ENCODE data around the gene STX10. TPM values are rescaled to one million over a fixed set of nuclear protein-coding genes. Genes with fewer than 3 reads are reported as not detected.

Gene STX10
- total and polyA plus RNA-seq, 9 of the 15 experiments (the other 6 are each of a cell fraction or from before 2014, with no cell fraction given) = 0.51 to 66.3 (median 31.0) TPM

- CTCF ChIA-PET (ENCODE audit: low intra/inter-chr PET ratio) = no interaction called here
- no peaks in the 10 kb centered on the region; the same call in 2 of the 3 replicates for H3K36me3 ChIP-seq (ENCODE audit: control insufficient read depth, insufficient read depth, low read length)
- H3K4me3 ChIP-seq = peak overlapping the region; percentile 48
- no peaks in the 10 kb centered on the region for H3K9me3 ChIP-seq (replicated peaks; ENCODE audit: control insufficient read depth, insufficient read depth, low read depth, low read length)
- H4K20me1 ChIP-seq (replicated peaks; ENCODE audit: control insufficient read depth, insufficient read depth, low read length) = no peaks in the 10 kb centered on the region
- no peaks in the 10 kb centered on the region for H3K9me1 ChIP-seq (ENCODE audit: control insufficient read depth, insufficient read depth, low read length)
- in situ Hi-C loops (cut with MboI) = no loop called here
- intact Hi-C loops (cut with micrococcal nuclease) = no loop called here
- DNase-seq (ENCODE audit: extremely low read depth in 1 of 4, low spot score in 3 of 4) (peak; percentile 94 to 99 (median 94)), ATAC-seq (peak; percentile 91), FAIRE-seq (peak; percentile 93)
- no peaks in the 10 kb centered on the region for H3K27me3 ChIP-seq (ENCODE audit: control insufficient read depth in 2 of 2, insufficient read depth in 2 of 2, low read length in 2 of 2)
- H3K27ac ChIP-seq (ENCODE audit: extremely low read depth, low read depth, low read length) = peak overlapping the region; percentile 98
- H3K9ac ChIP-seq (ENCODE audit: insufficient read depth in 1 of 2, low read depth in 2 of 2, low read length in 2 of 2) = peak overlapping the region; percentile 88 to 97
- no TSS peak for BruUV-seq (replicated peaks)
- H3K4me2 ChIP-seq (ENCODE audit: insufficient read depth, low read length) = peak overlapping the region; percentile 96
- peak overlapping the region; percentile 91 for H2AFZ ChIP-seq (ENCODE audit: low read depth, low read length)
- WGBS (ENCODE audit: insufficient coverage, low coverage, missing lambda C conversion rate) = 0% methylated on average over 42 of the region's 58 CpGs
- POLR2A ChIA-PET = interaction anchor here (0.5 to 4.9 kb wide), 8 partner anchors 8 to 1568 kb away, joined by 3 to 45 read pairs (median 4); partner anchors contain the start of gene TRMT1
- H3K4me1 ChIP-seq (replicated peaks in 1 of 2; ENCODE audit: control insufficient read depth in 2 of 2, insufficient read depth in 2 of 2, low read length in 2 of 2) = peaks cover 37 to 60% of the 10 kb centered on the region in 2 experiments
- peaks cover 7% of the 10 kb centered on the region; the same call in 2 of the 3 replicates for H3K79me2 ChIP-seq (ENCODE audit: control insufficient read depth, insufficient read depth, low read length)
- TF ChIP-seq CREB5 (CRISPR knock-in tag; IDR thresholded peaks at IDR 0.05) (peak; percentile 45; the same call in 1 of the 2 replicates), LCOR (CRISPR knock-in tag; IDR thresholded peaks at IDR 0.05) (peak; percentile 63; the same call in 1 of the 2 replicates), HOMEZ (CRISPR knock-in tag; IDR thresholded peaks at IDR 0.05) (0 out of 2 replicates have a peak, but pooled peaks have one; percentile 47), ZNF408 (CRISPR knock-in tag; IDR thresholded peaks at IDR 0.05; ENCODE audit: low read depth) (no peak), MTA1 (IDR thresholded peaks at IDR 0.05; ENCODE audit: borderline replicate concordance) (no peak), THRA (IDR thresholded peaks at IDR 0.05) (no peak), PURB (CRISPR knock-in tag; IDR thresholded peaks at IDR 0.05; ENCODE audit: low read depth) (no peak), MNT (conservative IDR thresholded peaks at IDR 0.05) (peak; percentile 58 to 70), POLR2B (IDR thresholded peaks at IDR 0.05; ENCODE audit: low read depth, partially characterized antibody) (peak; percentile 80), SP2 (IDR thresholded peaks at IDR 0.05; ENCODE audit: extremely low read depth, low read depth, low read length, poor library complexity, severe bottlenecking) (no peak), EGR1 (conservative IDR thresholded peaks at IDR 0.05) (peak; percentile 99), ETV5 (CRISPR knock-in tag; IDR thresholded peaks at IDR 0.05; ENCODE audit: low read depth) (peak; percentile 60; the same call in 1 of the 2 replicates), RAD51 (IDR thresholded peaks at IDR 0.05; ENCODE audit: borderline replicate concordance, low read depth) (no peak; the same call in 1 of the 2 replicates), MECOM (CRISPR knock-in tag; IDR thresholded peaks at IDR 0.05) (0 out of 2 replicates have a peak, but pooled peaks have one; percentile 1)
These were observed 12.8 kb upstream of the STX10 start for GRCh38 chr19:13162724-13163608.

All from K562 (cell line).